GM21447 (cell line): ENCODE data around the gene COPE.
"Not testable (repeated sequence)": the region's sequence is repeated elsewhere in the genome, so short reads cannot be mapped to it uniquely, and the experiment has no call there.

Experiments used
- ATAC-seq: cut with Tn5 transposase; IDR thresholded peaks from one replicate; pipeline ENCODE4 v1.9.1; 2021; ENCODE audit not compliant: unreplicated experiment

The COPE gene

DNA sequence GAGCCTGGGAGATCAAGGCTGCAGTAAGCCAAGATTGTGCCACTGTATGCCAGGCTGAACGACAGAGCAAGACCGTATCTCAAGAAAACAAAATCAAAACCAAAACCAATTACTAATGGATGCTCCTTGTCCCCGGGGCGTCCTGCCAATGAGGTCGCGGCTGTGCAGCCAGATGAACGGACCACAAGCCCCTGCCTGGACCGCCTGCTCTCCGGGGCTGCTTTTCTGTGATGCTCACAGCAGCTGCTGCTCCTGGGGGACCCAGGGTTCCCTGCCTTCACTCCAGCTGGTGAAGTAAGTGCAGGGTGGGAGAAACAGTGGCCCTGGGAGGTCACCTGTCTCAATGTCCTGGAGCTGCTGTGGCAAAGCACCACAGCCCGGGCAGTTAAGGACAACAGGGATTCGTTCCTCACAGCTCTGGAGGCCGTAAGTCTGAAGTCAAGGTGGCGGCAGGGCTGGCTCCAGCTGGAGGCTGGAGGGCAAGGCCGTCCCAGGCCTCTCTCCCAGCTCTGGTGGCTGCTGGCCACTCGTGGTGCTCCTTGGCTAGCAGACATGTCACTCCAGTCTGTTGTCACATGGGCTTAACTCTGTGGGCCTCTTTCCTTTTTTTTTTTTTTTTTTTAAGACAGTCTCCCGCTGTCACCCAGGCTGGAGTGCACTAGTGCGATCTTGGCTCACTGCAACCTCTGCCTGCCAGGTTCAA, 10.1 kb downstream of the COPE start:
- ATAC-seq = no peak

DNA sequence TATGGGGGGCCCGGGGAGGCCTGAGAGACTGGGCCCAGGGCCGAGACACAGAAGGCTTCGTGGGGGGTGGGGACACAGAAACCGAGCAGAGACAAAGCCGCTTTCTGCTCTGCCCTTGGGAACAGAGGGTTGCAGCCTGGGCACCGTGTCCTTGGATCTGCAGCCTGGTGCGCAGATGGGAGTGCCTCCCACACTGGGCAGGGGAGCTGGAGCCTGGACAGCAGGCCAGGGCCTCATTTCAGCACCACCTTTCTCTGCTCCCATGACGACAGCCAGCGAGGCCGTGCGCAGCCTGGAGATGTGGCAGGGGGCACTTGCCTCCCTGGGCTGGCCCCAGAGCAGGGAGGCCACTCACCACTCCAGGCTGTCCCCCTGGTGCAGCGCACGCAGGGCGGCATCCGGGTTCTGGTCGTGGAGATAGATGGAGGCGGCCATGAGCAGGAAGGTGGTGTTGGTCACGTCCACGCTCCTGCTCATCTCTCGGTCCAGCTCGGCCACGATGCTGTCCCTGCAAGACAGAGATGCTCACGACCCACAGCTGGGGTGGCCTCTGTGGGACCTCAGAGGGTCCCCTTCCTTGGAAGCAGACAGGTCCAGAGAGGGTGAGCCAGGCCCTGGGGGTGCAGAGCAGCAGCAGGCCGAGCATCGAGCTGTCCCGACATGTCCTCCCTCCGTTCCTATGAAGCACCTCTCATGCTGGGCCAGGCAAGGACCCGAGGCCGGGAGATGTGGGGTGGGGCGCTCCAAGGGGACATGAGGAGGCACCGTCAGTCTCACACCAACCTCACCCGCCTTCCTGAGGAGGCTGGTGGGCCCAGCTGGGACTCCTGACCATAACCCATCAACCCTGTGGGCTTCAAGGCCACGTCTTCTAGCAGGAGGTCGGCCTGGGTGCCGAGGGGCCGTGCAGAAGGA, 12.3 kb downstream of the COPE start:
- ATAC-seq = no peak

DNA sequence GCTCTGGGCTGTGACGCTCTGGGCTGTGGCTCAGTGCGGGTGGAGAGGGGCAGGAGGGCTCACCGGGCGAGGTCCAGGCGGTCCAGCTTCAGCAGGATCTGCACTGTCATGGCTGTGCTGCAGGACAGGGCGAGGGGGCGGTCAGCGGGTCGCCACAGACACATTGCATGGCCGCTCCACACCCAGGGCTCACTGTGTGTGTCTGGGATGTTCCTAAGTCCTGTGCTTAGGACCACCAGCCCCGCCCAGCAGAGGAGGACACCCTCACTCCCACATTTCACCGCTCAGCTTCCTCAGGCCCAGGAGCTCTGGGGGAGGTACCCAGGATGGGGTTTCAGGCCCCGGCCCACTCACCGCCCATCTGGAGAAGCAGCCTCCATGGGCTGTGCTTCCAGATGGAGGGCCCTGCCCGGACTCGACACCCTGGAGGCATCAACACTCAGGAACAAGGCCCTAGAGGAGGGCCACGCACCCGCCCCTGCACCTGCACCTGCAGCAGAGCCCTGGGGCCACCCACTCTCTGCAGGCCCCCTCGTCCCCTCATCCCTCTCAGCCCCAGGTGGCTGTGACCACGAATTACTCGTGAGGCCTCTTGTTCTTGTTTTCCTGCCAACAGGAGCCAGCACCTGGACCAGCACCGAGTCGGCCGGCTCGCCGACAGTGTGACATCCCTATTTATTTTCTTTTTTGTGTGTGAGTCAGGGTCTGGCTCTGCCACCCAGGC, 13.5 kb downstream of the COPE start:
- ATAC-seq = no peak

DNA sequence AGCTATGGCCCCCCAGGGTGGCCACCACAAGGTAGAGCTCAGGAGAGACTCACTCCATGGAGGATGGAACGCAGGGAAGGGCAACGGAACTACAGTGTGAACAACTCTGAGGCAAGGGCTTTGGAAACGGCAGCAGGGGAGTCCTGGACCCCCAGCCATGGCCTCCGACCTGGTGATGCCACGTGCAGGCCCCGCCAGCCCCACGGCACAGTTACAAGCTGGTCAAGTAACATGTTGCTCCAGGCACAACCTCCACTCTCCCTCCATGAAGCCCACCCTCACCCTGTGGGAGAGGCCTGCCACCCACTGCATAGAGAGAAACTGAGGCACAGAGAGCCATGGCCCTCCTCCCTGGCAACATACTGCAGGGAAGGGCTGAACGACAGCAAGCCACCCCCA, 14.1 kb downstream of the COPE start:
- ATAC-seq = no peak

DNA sequence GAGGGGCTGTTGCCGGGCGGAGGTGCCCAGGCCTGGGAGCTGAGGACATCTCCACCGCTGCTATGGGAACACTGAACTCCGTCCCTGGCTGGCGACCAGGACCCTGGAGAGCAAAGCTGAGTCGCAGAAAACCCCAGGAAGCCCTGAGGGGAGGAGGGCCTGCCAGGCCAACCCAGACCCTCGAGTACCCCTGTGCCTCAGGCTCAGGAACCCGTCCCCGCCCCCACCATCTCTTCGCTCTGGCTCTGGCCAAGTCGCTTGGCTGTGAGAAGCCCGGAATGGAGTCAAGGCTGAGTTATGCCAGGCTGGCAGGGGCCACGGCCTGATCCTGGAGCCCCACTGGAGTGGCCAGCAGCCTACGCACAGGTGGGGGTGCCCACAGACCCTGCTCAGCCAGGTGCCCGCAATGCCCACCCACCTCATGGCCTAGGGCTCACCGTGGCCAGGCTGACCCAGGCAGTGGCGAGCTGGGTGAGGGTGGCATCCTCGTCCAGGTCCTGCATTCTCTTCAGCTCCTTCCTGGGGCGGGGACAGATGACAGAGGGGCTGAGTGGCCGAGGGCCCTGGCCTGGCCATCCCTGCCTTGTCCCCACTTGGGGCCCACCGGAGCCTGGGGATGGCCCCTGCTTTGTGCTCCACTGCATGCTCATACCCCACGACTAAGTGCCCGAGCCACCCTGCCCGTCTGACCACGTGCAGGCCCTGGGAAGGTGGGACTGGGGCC, 14.7 kb downstream of the COPE start:
- no peak for ATAC-seq

DNA sequence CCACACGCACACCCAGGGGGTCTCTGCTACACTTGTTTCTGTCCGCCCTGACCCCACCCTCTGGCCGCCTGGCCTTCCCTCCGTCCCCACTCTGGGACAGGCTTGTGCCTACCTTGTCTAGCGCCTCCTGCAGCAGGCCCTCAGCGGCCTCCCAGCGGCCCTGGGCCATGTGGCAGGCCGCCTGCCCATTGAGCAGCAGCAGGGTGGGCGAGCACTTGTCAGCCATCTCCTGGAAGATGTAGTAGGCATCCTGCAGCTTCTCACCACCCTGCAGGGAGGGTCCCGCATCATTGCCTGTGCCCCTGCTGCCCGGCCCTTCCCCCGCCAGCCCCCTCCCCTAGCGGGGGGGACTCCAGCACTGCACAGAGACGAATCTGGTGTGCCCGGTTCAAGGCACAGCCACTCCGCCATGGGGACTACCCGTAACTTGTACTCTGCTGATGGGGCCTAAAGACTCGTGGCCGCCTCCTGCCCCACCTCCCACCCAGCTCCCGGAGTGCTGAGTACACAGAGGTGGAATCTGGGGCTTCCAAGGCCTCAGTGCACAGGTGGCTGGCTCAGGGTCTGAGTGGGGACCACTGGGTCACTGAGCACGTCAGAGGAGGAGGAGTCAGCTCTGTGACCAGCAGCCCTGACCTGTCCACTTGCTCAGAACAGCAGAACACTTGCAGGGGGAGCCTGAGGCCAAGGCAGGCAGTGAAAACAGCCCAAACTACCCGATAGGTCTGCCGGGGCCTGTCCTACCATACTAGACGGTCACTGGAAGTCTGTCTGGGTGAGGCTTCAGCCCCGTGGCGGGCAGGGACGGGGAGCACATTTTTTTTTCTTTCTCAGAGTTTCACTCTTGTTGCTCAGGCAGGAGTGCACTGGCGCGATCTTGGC, 15.8 kb downstream of the COPE start:
- ATAC-seq = no peak

DNA sequence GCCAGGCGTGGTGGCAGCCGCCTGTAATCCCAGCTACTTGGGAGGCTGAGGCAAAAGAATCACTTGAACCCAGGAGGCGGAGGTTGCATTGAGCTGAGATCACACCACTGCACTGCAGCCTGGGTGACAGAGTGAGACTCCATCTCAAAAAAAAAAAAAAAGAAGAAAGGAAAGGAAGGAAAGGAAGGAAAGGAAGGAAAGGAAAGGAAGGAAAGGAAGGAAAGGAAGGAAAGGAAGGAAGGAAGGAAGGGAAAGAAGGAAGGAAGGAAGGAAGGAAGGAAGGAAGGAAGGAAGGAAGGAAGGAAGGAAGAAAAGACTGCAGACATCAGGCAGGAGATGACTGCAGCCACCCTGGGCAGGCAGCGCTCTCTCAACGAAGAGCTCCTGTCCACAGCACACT, 16.7 kb downstream of the COPE start:
- ATAC-seq = not testable (repeated sequence)

DNA sequence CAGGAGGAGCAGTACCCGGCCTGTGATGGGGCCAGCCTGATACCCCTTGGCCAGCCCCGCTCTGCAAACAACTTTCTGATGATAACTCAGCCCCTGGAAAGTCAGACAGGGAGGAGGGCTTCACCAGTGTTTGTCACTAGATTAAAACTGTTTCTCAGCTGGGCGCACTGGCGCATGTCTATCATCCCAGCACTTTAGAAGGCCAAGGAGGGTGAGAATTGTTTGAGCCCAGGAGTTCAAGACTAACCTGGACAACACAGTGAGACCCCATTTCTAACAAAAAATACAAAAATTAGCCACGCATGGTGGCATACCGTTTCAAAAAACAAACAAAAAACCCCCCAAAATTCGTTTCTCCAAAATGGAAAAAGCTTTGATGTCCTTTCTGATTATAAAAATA, 17.7 kb downstream of the COPE start:
- ATAC-seq = no peak

DNA sequence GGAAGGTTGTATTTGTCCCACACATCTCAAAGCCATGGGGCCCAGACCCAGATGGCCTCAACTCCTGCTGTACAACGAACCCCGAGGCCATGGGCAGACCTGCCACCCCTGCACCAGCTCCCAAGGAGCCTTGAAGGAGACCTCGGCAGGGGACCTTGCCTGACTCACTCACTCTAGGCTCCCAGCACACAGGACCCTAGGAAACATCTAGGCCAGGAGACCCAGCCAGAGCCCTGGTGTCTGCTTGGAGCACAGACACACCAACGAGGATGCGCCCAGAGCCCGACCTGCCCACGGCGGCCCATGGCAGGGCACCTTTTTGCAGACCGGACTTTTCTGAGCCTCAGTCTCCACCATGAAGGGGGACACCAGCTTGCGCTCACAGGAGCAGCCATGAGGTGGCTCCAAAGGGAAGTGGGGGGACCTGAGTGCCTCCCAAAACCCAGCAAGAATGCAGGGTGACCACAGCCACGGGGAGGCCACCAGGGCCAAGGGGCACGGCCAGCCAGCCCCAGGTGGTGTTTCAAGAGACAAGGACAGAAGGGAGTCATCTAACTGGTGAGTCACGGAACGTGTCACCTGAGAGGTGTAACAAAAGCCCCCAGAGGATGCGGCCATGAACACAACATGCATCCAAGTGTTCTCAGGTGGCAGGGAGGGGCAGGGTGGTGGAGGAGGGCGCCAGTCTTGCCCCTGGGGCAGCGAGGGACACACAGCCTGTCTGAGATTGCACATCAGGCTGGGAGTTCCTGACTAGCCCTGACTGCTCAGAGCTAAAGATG, 18.3 kb downstream of the COPE start:
- ATAC-seq = no peak

DNA sequence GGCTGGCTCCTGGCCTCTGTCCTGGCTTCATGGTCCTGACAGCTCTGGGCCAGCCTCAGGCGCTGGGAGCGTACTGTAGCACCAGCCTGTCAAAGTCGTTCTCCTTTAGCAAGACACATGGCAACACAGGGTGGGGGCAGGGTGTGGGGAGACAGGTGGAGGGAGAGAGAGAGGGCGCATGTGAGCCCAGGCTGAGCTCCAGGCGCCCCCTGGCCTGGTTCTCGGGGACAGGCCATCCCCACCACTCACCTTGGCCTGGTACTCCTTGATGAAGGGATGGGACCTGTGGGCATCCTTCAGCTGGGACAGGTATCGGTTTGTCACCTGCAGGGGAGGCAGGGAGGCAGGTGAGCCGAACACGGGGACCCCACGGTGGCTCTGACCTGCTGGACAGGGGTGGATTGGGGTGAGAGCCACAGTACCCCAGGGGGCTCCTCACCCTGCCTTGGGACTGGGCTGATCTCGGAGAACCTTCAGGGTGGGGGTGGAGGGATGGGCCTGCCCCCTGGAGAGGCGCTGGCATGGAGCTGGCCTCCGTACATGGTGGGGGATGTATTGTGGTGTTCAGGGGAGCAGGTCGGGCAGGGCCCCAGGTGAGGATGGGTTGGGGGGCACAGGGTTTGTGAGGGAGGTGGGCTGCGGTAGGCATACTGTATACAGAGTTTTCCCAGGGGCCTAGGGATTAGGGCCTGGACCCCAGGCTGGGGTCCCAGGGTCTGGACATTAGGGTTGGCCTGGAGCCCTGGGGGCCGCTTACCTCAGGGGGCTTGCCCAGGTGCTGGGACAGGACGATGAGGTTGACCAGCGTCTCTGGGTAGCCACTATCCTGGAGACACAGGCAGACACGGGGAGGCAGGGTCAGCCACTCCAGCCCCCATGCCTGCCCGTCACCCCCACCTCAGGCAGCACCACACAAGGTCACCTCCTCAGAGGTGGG, 19.3 kb downstream of the COPE start:
- no peak for ATAC-seq

DNA sequence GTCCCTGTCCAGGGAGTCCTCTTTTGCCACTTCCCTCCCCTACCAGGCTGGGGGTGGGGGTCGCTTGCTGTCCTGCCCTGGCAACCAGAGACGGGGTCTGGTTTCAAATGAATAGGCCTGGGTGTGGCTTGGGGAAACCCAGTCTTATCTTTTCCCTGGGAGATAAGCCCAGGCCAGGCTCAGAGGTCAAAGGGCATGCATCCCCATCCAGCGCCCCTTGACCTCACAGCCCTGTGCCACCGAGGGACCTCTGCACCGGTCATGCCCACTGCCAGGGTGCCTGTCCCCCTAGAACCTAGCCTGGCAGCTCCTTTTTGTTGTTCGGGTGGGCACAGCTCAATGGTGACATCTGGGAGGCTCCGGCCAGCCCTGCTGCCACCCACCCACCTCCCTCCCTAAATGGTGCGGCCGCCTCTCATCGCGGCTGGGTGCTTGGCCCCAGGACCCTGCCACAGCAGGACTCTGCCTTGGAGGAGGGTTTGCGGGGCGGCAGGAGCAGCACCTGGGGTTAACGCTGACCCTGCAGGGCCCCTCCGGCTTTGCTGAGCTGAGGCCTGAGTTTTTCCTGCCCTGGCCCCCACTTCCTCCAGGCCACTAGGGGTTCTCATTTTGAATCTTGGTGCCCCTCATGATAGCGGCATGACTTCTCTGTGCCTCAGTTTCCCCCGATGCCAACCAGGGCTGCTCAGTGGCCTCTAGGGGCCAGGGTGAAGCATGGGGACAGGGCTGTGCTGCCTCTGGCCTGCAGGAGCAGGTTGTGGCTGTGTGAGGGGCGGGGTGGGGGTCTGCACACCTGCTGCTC, 20.4 kb downstream of the COPE start:
- no peak for ATAC-seq

DNA sequence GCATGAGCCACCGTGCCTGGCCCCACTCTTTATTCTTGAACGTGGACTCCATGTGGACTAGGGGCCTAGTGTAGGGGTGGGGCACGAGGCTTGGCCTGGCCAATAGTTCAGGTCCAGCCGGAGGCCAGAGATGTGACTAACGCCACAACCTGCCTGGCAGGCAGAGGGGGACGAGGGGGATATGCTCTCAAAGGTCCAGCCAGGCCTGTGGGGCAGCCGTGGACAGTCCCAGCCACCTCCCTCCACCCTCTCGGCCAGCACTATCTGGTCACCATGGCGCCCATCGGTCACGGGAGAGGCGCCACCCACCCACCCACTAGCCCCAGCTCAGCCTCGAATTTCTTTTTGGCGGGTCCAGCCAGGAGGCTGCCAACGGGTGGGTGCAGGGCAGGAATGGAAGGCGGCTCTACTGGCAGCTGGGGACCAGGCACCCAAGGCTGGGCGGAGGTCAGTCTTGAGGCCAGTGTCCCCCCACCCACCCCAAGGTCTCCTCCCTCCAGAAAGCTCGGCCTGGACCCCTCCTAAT, 21.0 kb downstream of the COPE start:
- ATAC-seq = no peak

DNA sequence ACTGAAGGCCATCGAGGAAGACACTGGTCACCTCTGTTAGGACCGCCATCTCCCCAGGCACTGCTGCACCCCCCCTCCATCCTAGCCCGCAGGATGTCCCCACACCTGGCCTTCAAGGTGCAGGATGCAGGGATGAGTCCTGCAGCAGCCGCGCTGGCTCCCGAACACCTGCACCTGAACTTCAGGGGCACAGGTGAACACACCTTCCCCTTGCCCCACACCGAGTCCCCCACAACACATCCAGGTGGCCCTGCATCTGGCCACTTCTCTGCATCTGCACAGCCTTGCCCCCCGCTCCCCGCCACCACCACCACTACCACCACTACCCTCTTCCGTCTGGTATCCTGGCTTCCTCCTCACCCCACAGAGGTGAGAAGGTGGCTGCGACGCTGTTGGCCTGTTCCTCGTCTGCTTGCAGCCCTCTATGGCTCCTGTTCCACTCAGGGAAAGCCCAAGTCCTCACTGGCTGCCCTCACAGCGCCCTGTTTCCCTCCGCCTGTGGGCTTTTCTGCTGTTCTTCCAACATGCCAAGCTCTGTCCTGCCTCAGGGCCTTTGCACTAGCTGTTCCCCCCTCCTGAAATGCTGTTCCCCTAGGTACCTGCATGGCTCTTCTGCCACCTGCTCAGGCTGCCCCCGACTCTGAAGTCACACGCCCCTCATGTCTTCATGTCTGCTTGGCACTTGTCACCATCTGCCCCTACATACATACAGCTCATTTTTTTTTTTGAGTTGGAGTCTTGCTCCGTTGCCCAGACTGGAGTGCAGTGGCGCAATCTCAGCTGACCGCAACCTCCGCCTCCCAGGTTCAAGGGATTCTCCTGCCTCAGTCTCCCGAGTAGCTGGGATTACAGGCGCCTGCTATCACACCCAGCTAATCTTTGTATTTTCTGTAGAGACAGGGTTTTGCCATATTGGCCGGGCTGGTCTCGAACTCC, 21.8 kb downstream of the COPE start:
- no peak for ATAC-seq

DNA sequence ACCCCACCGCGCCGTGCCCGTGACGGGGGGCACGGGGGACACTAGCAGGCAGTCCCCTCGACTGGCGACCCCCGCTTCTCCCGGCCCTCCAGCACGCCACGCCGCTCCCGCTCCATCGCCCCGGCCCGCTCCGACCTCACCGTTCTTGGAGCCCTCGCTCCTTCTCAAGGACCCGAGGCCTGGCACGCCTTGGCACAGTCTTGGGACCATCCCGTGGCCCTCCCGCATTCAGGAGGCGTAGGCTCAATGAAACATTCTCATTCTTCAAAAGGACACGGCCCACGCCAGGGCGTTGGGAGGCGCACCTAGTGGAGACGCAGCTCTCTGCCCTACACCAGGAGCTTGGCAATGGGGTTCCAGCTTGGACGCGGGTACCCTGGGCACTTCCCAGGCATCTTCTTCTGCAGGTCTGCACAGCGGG, 22.8 kb downstream of the COPE start:
- no peak for ATAC-seq

DNA sequence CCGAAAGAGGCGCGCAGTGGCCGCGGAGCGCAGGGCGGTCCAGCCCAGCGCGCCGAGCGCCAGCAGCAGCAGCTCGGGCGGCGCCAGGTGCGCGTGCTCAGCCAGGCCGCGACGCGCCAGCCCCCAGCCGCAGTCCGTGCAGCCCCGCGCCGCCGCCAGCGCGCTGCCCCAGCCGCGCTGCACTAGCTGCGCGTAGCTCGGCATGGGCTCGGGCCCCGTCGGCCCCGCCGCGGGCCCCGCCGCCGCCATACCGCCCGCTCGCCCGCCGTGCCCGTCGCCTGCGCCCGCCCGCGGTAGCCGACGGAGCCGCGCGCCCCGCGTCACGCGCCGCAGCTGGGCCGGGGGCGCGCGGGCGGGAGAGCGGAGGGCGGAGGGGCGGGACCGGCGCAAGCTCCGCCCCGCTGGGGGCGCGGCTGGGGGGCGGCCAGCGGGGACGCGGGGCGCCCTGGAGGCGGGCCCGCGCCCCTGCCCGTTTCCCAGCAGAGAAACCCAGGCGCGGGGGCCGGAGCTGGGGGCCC, 23.3 kb downstream of the COPE start, which contains the start of gene CERS1:
TSS of gene CERS1 (minus strand) at position 335 of the 518 bp plus-strand sequence. CDS start at position 249, 86 bp downstream.
- ATAC-seq = no peak
